Ureter (tissue), 1 donor: ENCODE data around the gene FGD4. TPM values are rescaled to one million over a fixed set of nuclear protein-coding genes. Genes with fewer than 3 reads are reported as not detected.

Experiments used
- DNase-seq: peaks from one replicate; pipeline ENCODE4 v3.0.0-alpha.2; 2020; ENCODE audit warnings: low spot score
- total RNA-seq: library from RNA; stranded (reverse); gene quantifications from one replicate; pipeline ENCODE4 v1.2.4, GENCODE V29; 2023
- donor health status: DM: yes; HTN: yes; CAD: no.

The FGD4 gene
- total RNA-seq, 1 donor from 2014 or later = 26.3 TPM

- DNase-seq = no peak
These were observed 56.3 kb downstream of the FGD4 start for GRCh38 chr12:32455607-32456071.

GRCh38 chr12:32457251-32458025, 58.1 kb downstream of the FGD4 start:
- DNase-seq = no peak

- DNase-seq = no peak
These were observed 61.3 kb downstream of the FGD4 start for GRCh38 chr12:32460638-32461037.

- DNase-seq = no peak
These were observed 63.5 kb downstream of the FGD4 start for GRCh38 chr12:32462908-32463307.

- no peak for DNase-seq
These were observed 66.8 kb downstream of the FGD4 start for GRCh38 chr12:32466187-32466586.

GRCh38 chr12:32466986-32467711, 67.8 kb downstream of the FGD4 start:
- no peak for DNase-seq

- DNase-seq = no peak
These were observed 68.9 kb downstream of the FGD4 start for GRCh38 chr12:32467959-32468863.

GRCh38 chr12:32470936-32471470, 71.6 kb downstream of the FGD4 start:
- DNase-seq = no peak

- no peak for DNase-seq
These were observed 72.2 kb downstream of the FGD4 start for GRCh38 chr12:32471591-32472001.

- no peak for DNase-seq
These were observed 76.4 kb downstream of the FGD4 start for GRCh38 chr12:32475724-32476123.

- DNase-seq = no peak
These were observed 77.1 kb downstream of the FGD4 start for GRCh38 chr12:32476446-32476845.

GRCh38 chr12:32477714-32478113, 78.4 kb downstream of the FGD4 start:
- DNase-seq = no peak

- no peak for DNase-seq
These were observed 78.8 kb downstream of the FGD4 start for GRCh38 chr12:32478166-32478565.

GRCh38 chr12:32478858-32479725, 79.7 kb downstream of the FGD4 start:
- DNase-seq = no peak

- no peak for DNase-seq
These were observed 82.9 kb downstream of the FGD4 start for GRCh38 chr12:32482226-32482625.

GRCh38 chr12:32483499-32483898, 84.1 kb downstream of the FGD4 start:
- no peak for DNase-seq

GRCh38 chr12:32483993-32484392, 84.6 kb downstream of the FGD4 start:
- DNase-seq = no peak

GRCh38 chr12:32486158-32486557, 86.8 kb downstream of the FGD4 start:
- DNase-seq = no peak

GRCh38 chr12:32488132-32488531, 88.8 kb downstream of the FGD4 start:
- no peak for DNase-seq

GRCh38 chr12:32489070-32489469, 89.7 kb downstream of the FGD4 start:
- DNase-seq = no peak

- DNase-seq = no peak
These were observed 91.4 kb downstream of the FGD4 start for GRCh38 chr12:32490801-32491200.
